ENCODE measurements around the gene COL28A1.

The COL28A1 gene

GRCh38 chr7:7522421-7522820, 13.3 kb downstream of the COL28A1 start:
- H3K27ac ChIP-seq (ENCODE audit: low read length), result no peak overlapping the region
- H3K9me3 ChIP-seq (ENCODE audit: insufficient read depth, low read length), result no peaks in the 10 kb centered on the region
- no peaks in the 10 kb centered on the region for H3K27me3 ChIP-seq (ENCODE audit: low read depth, low read length)
- no peaks in the 10 kb centered on the region for H4K20me1 ChIP-seq (ENCODE audit: insufficient read depth, low read length)
- H3K4me2 ChIP-seq (ENCODE audit: low read length), result no peak overlapping the region
- no peak overlapping the region for H2AFZ ChIP-seq (ENCODE audit: low read depth, low read length)
- H3K9ac ChIP-seq (ENCODE audit: low read length), result no peak overlapping the region
- H3K4me1 ChIP-seq (ENCODE audit: low read length), result no peaks in the 10 kb centered on the region
- no peaks in the 10 kb centered on the region for H3K36me3 ChIP-seq (replicated peaks; ENCODE audit: low read depth, low read length)
- no peak overlapping the region for H3K4me3 ChIP-seq (ENCODE audit: low read length)
- TF ChIP-seq, protein P1, sequence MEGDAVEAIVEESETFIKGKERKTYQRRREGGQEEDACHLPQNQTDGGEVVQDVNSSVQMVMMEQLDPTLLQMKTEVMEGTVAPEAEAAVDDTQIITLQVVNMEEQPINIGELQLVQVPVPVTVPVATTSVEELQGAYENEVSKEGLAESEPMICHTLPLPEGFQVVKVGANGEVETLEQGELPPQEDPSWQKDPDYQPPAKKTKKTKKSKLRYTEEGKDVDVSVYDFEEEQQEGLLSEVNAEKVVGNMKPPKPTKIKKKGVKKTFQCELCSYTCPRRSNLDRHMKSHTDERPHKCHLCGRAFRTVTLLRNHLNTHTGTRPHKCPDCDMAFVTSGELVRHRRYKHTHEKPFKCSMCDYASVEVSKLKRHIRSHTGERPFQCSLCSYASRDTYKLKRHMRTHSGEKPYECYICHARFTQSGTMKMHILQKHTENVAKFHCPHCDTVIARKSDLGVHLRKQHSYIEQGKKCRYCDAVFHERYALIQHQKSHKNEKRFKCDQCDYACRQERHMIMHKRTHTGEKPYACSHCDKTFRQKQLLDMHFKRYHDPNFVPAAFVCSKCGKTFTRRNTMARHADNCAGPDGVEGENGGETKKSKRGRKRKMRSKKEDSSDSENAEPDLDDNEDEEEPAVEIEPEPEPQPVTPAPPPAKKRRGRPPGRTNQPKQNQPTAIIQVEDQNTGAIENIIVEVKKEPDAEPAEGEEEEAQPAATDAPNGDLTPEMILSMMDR (IDR thresholded peaks at IDR 0.05; ENCODE audit: low read depth, low read length), result no peak
- no peak for TF ChIP-seq EZH2phosphoT487 (IDR thresholded peaks at IDR 0.05; ENCODE audit: low read depth)
- H3K79me2 ChIP-seq (ENCODE audit: low read length), result no peaks in the 10 kb centered on the region

DNA sequence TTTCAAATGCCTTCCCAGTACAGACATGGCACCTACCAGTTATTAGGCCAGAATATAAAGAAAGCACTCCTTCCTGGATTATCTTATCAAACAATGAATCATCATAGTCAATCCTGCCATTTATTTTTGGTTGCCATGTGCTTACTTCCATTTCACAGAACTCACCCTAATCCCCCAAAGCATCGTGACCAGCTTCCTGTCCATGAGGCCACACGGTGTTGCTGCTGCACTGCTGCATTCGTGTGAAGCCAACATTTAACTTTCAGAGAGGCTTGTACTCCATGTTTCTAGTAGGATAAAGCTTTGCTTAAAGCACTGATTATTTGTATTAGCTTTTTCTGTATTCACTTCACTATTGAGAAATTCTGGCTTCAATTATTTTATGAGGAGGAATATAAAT, 14.4 kb downstream of the COL28A1 start:
- H3K9me3 ChIP-seq (ENCODE audit: insufficient read depth, low read length), result no peaks in the 10 kb centered on the region
- H2AFZ ChIP-seq (ENCODE audit: low read depth, low read length), result no peak overlapping the region
- no peaks in the 10 kb centered on the region for H4K20me1 ChIP-seq (ENCODE audit: insufficient read depth, low read length)
- no peak overlapping the region for H3K9ac ChIP-seq (ENCODE audit: low read length)
- no peaks in the 10 kb centered on the region for H3K79me2 ChIP-seq (ENCODE audit: low read length)
- no peak overlapping the region for H3K4me3 ChIP-seq (ENCODE audit: low read length)
- H3K4me1 ChIP-seq (ENCODE audit: low read length), result no peaks in the 10 kb centered on the region
- no peaks in the 10 kb centered on the region for H3K27me3 ChIP-seq (ENCODE audit: low read depth, low read length)
- H3K4me2 ChIP-seq (ENCODE audit: low read length), result no peak overlapping the region
- no peak overlapping the region for H3K27ac ChIP-seq (ENCODE audit: low read length)
- no peak for TF ChIP-seq EZH2phosphoT487 (IDR thresholded peaks at IDR 0.05; ENCODE audit: low read depth)
- TF ChIP-seq, protein P1 (IDR thresholded peaks at IDR 0.05; ENCODE audit: low read depth, low read length), result no peak
- H3K36me3 ChIP-seq (replicated peaks; ENCODE audit: low read depth, low read length), result no peaks in the 10 kb centered on the region

DNA sequence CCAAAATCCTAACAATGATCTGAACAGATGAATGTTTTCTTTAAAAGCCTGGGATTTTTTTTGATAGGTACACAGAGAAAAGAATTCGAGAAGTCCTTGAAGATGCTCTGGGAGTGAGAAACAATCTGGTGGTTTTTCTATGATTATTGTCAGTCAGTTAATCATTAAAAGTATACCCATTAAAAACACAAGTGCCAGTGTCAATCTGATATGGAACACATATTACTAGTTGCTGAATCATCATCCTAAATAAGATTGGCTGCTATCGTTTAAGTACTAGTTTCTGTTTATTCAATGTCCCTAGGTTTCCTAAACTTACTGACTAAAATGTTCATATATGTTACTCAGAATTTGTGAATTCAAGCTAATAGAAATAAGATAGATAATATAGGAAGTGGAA, 16.1 kb downstream of the COL28A1 start:
- no peak overlapping the region for H3K27ac ChIP-seq (ENCODE audit: low read length)
- H4K20me1 ChIP-seq (ENCODE audit: insufficient read depth, low read length), result no peaks in the 10 kb centered on the region
- no peak overlapping the region for H2AFZ ChIP-seq (ENCODE audit: low read depth, low read length)
- H3K4me3 ChIP-seq (ENCODE audit: low read length), result no peak overlapping the region
- no peaks in the 10 kb centered on the region for H3K9me3 ChIP-seq (ENCODE audit: insufficient read depth, low read length)
- TF ChIP-seq EZH2phosphoT487 (IDR thresholded peaks at IDR 0.05; ENCODE audit: low read depth), result no peak
- no peak overlapping the region for H3K9ac ChIP-seq (ENCODE audit: low read length)
- H3K4me1 ChIP-seq (ENCODE audit: low read length), result no peaks in the 10 kb centered on the region
- no peak overlapping the region for H3K4me2 ChIP-seq (ENCODE audit: low read length)
- H3K79me2 ChIP-seq (ENCODE audit: low read length), result no peaks in the 10 kb centered on the region
- H3K36me3 ChIP-seq (replicated peaks; ENCODE audit: low read depth, low read length), result no peaks in the 10 kb centered on the region
- no peaks in the 10 kb centered on the region for H3K27me3 ChIP-seq (ENCODE audit: low read depth, low read length)

DNA sequence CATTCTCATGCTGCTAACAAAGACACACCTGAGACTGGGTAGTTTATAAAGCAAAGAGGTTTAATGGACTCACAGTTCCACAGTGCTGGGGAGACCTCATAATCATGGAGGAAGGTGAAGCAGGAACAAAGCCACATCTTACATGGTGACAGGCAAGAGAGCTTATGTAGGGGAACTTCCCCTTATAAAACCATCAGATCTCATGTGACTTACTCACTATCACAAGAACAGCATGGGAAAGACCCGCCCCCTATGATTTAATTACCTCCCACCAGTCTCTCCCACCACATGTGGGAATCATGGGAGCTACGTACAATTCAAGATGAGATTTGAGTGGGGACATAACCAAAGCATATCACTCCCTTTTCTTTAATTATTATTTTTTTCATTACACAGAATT, 16.6 kb downstream of the COL28A1 start:
- Histone ChIP-seq H3K4me2 (ENCODE audit: low read length) (no peak overlapping the region), H3K4me3 (ENCODE audit: low read length) (no peak overlapping the region), H4K20me1 (ENCODE audit: insufficient read depth, low read length) (no peaks in the 10 kb centered on the region), H2AFZ (ENCODE audit: low read depth, low read length) (no peak overlapping the region), H3K36me3 (replicated peaks; ENCODE audit: low read depth, low read length) (no peaks in the 10 kb centered on the region), H3K79me2 (ENCODE audit: low read length) (no peaks in the 10 kb centered on the region), H3K27me3 (ENCODE audit: low read depth, low read length) (no peaks in the 10 kb centered on the region), H3K27ac (ENCODE audit: low read length) (no peak overlapping the region), H3K4me1 (ENCODE audit: low read length) (no peaks in the 10 kb centered on the region), H3K9ac (ENCODE audit: low read length) (no peak overlapping the region), H3K9me3 (ENCODE audit: insufficient read depth, low read length) (no peaks in the 10 kb centered on the region)
- TF ChIP-seq, protein P1 (IDR thresholded peaks at IDR 0.05; ENCODE audit: low read depth, low read length), result no peak
- no peak for TF ChIP-seq EZH2phosphoT487 (IDR thresholded peaks at IDR 0.05; ENCODE audit: low read depth)

DNA sequence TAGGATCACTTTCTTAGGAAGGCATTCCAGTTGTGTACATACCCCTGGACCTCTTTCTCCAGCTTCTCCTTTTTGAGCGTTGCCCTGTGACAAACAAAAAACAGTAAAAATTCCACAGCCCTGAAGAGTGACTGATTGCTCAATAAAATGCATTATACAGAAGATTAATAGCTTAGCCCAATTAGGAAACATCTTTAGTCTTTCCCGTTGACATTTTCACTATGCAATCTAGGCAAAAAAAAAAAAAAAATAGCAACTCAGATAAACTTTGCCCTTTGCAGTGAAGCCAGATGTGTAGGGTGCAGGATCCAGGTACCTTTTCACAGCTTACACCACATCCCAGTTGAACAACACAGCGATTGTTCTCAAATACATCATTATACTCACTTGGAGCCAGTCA, 17.9 kb downstream of the COL28A1 start:
- no peak overlapping the region for H3K4me3 ChIP-seq (ENCODE audit: low read length)
- no peak overlapping the region for H3K9ac ChIP-seq (ENCODE audit: low read length)
- TF ChIP-seq, protein P1 (IDR thresholded peaks at IDR 0.05; ENCODE audit: low read depth, low read length), result no peak
- no peak for TF ChIP-seq EZH2phosphoT487 (IDR thresholded peaks at IDR 0.05; ENCODE audit: low read depth)
- H4K20me1 ChIP-seq (ENCODE audit: insufficient read depth, low read length), result no peaks in the 10 kb centered on the region
- H3K9me3 ChIP-seq (ENCODE audit: insufficient read depth, low read length), result no peaks in the 10 kb centered on the region
- H3K27me3 ChIP-seq (ENCODE audit: low read depth, low read length), result no peaks in the 10 kb centered on the region
- H3K4me2 ChIP-seq (ENCODE audit: low read length), result no peak overlapping the region
- no peaks in the 10 kb centered on the region for H3K79me2 ChIP-seq (ENCODE audit: low read length)
- H3K27ac ChIP-seq (ENCODE audit: low read length), result no peak overlapping the region
- H2AFZ ChIP-seq (ENCODE audit: low read depth, low read length), result no peak overlapping the region
- H3K36me3 ChIP-seq (replicated peaks; ENCODE audit: low read depth, low read length), result no peaks in the 10 kb centered on the region
- no peaks in the 10 kb centered on the region for H3K4me1 ChIP-seq (ENCODE audit: low read length)
